ENCODE data around the gene EEF1AKMT3.

- no peak for TF ChIP-seq E2F5 (CRISPR knock-in tag; IDR thresholded peaks at IDR 0.05)
- TF ChIP-seq CHD1 (IDR thresholded peaks at IDR 0.05; ENCODE audit: low read length), result no peak
These were observed 50.9 kb downstream of the EEF1AKMT3 start for GRCh38 chr12:57823131-57823907.

All from K562 (cell line).